Measurements from ENCODE around the gene MX1.

Gene MX1

GRCh38 chr21:41501919-41502318 lies 75.9 kb downstream of the MX1 start:
- TF ChIP-seq CTCF (IDR thresholded peaks at IDR 0.05; ENCODE audit: insufficient read depth, missing control alignments), result no peak
- DNase-seq (ENCODE audit: insufficient read length, low spot score) (no peak), FAIRE-seq (no peak)

GRCh38 chr21:41503331-41503730 lies 77.3 kb downstream of the MX1 start:
- TF ChIP-seq CTCF (IDR thresholded peaks at IDR 0.05; ENCODE audit: insufficient read depth, missing control alignments), result no peak
- DNase-seq (ENCODE audit: insufficient read length, low spot score) (no peak), FAIRE-seq (no peak)

- TF ChIP-seq CTCF (IDR thresholded peaks at IDR 0.05; ENCODE audit: insufficient read depth, missing control alignments), result no peak
- DNase-seq (ENCODE audit: insufficient read length, low spot score), result no peak
Measured at GRCh38 chr21:41504030-41504429, 78.0 kb downstream of the MX1 start.

GRCh38 chr21:41506005-41506594 lies 80.1 kb downstream of the MX1 start:
- FAIRE-seq (no peak), DNase-seq (ENCODE audit: insufficient read length, low spot score) (no peak)
- TF ChIP-seq CTCF (IDR thresholded peaks at IDR 0.05; ENCODE audit: insufficient read depth, missing control alignments), result no peak

More at GRCh38 chr21:41504030-41504429, 78.0 kb downstream of the MX1 start:
- no peak for FAIRE-seq

GRCh38 chr21:41506611-41507520 lies 80.8 kb downstream of the MX1 start:
- no peak for TF ChIP-seq CTCF (IDR thresholded peaks at IDR 0.05; ENCODE audit: insufficient read depth, missing control alignments)
- FAIRE-seq (no peak), DNase-seq (ENCODE audit: insufficient read length, low spot score) (no peak)

GRCh38 chr21:41507521-41508414 lies 81.7 kb downstream of the MX1 start, which contains the start of gene TMPRSS2:
TMPRSS2 (minus strand) TSS chr21:41508158; CDS start chr21:41498133, 10,025 bp downstream.
- DNase-seq (ENCODE audit: insufficient read length, low spot score) (no peak), FAIRE-seq (no peak)

More at GRCh38 chr21:41507521-41508414, 81.7 kb downstream of the MX1 start, which contains the start of gene TMPRSS2:
- TF ChIP-seq CTCF (IDR thresholded peaks at IDR 0.05; ENCODE audit: insufficient read depth, missing control alignments), result no peak
